Right cardiac atrium (tissue), 5 donors: ENCODE measurements around the gene LAMB4. TPM values are rescaled to one million over a fixed set of nuclear protein-coding genes. Genes with fewer than 3 reads are reported as not detected.

Experiments
- ATAC-seq, 2 donors: fragments of 200-7000 bp; cut with Tn5 transposase; one replicate each; pipeline versions ENCODE4 v1.8.0 to v1.9.1; 2020; ENCODE audit warnings: moderate library complexity in 2 of 2, mild to moderate bottlenecking in 1 of 2
- DNase-seq, 3 donors: peaks; one replicate each; pipeline ENCODE4 v3.0.0-alpha.2; 2020
- H3K27ac ChIP-seq: one replicate; pipeline ENCODE4 v1.5.1; 2013; ENCODE audit warnings: mild to moderate bottlenecking, low read length, control low read depth, moderate library complexity
- H3K27me3 ChIP-seq: one replicate; pipeline ENCODE4 v1.6.1; 2013; ENCODE audit not compliant: control insufficient read depth, insufficient read depth
- H3K4me1 ChIP-seq: one replicate; pipeline ENCODE4 v1.6.1; 2013; ENCODE audit warnings: low read length; ENCODE audit not compliant: control insufficient read depth, insufficient read depth
- H3K4me3 ChIP-seq: one replicate; pipeline ENCODE4 v1.5.1; 2013; ENCODE audit warnings: low read length, control low read depth
- H3K9me3 ChIP-seq: one replicate; pipeline ENCODE4 v1.6.1; 2013; ENCODE audit warnings: low read length; ENCODE audit not compliant: control insufficient read depth
- WGBS: extraction: QIAGEN DNeasy Blood & Tissue Kit; methylation state at CpG from one replicate; pipeline ENCODE4 v1.1.7; 2013; 5-methylcytosine and 5-hydroxymethylcytosine counted together
- intact Hi-C, 4 donors: fragments of 100-400 bp; cut with DNase I; formaldehyde crosslinking; loops; one replicate each; pipeline versions ENCODE4 v1.11.0 to v1.14.0; 2022 to 2023
- polyA plus RNA-seq: library from polyadenylated mRNA; stranded (reverse); fragments of 200-250 nt; gene quantifications from one replicate; pipeline ENCODE4 v1.2.3, GENCODE V29; 2013
- total RNA-seq, 4 donors: library from RNA; stranded (reverse); fragmentation: NEBNext Ultra II Directional; extraction: Animal tissue kit (Norgen Biotek cat#: 25700); gene quantifications; one replicate each; pipeline ENCODE4 v1.2.1, GENCODE V29; 2021
- donor health status: healthy with polysubstance abuse.
- donor health status: DM: no; HTN: yes; CAD: no.
- donor health status: DM: no; HTN: no; CAD: no.
- donor health status: DM: no; HTN: yes; CAD: no; lungs with severe emphysema.
- donor health status: DM: yes; HTN: yes; CAD: no.

Gene LAMB4
- total and polyA plus RNA-seq, 5 donors: 0.17 to 0.20 TPM; not detected in 3

- no peak overlapping the region for H3K27ac ChIP-seq
- DNase-seq: no peak
- intact Hi-C loops: no loop called here
- no peak for ATAC-seq
- WGBS: 91% methylated on average over 13 of the region's 13 CpGs
- H3K27me3 ChIP-seq: no peaks in the 10 kb centered on the region
- no peaks in the 10 kb centered on the region for H3K9me3 ChIP-seq
- H3K4me1 ChIP-seq: peaks cover 8% of the 10 kb centered on the region
- H3K4me3 ChIP-seq: no peak overlapping the region
These were observed 154.7 kb downstream of the LAMB4 start for GRCh38 chr7:107975394-107976013.

GRCh38 chr7:107973861-107974260, 156.3 kb downstream of the LAMB4 start:
- ATAC-seq: no peak
- Histone ChIP-seq H3K27me3 (no peaks in the 10 kb centered on the region), H3K4me3 (no peak overlapping the region), H3K4me1 (peaks cover 8% of the 10 kb centered on the region), H3K9me3 (no peaks in the 10 kb centered on the region), H3K27ac (no peak overlapping the region)
- intact Hi-C loops: no loop called here
- DNase-seq: no peak

Other genes starting within 250 kb of the LAMB4 start
- 100 to 1,000 TPM; 151 to 162 (median 158) TPM for gene DLD, start 239.2 kb downstream of the LAMB4 start, total RNA-seq
- gene DLD, start 239.2 kb downstream of the LAMB4 start, polyA plus RNA-seq: 112 TPM
- 100 to 1,000 TPM in 1 of 4 donors, 10 to 100 TPM in 3; 42.1 to 110 (median 47.3) TPM for gene LAMB1, start 127.2 kb downstream of the LAMB4 start, total RNA-seq
- gene LAMB1, start 127.2 kb downstream of the LAMB4 start, polyA plus RNA-seq: 59.9 TPM